RWPE2 (cell line): ENCODE measurements around the gene ATP13A4.

Experiments
- ATAC-seq: fragments of 200-7000 bp; cut with Tn5 transposase; 3 replicates; pipeline ENCODE4 v1.9.1; 2021; ENCODE audit warnings: low read depth
- DNase-seq: peaks from one replicate; pipeline ENCODE4 v3.0.0-alpha.2; 2020; ENCODE audit warnings: low spot score
- H3K27ac ChIP-seq: fragments of 450-650 bp; 2 replicates; pipeline ENCODE4 v1.5.1; 2017; ENCODE audit warnings: mild to moderate bottlenecking; ENCODE audit not compliant: poor library complexity, severe bottlenecking
- H3K27me3 ChIP-seq: fragments of 250-450 bp; sonication (Bioruptor Pico); 2 replicates; pipeline ENCODE4 v1.5.1; 2021; ENCODE audit warnings: mild to moderate bottlenecking, moderate library complexity; ENCODE audit not compliant: insufficient read depth, poor library complexity, severe bottlenecking
- H3K36me3 ChIP-seq: fragments of 250-450 bp; sonication (Bioruptor Pico); 2 replicates; pipeline ENCODE4 v1.5.1; 2020; ENCODE audit warnings: low read depth, mild to moderate bottlenecking, moderate library complexity
- H3K4me1 ChIP-seq: fragments of 250-450 bp; sonication (Bioruptor Pico); 2 replicates; pipeline ENCODE4 v1.5.1; 2021; ENCODE audit warnings: mild to moderate bottlenecking, moderate library complexity; ENCODE audit not compliant: insufficient read depth, poor library complexity, severe bottlenecking
- H3K4me3 ChIP-seq: fragments of 250-450 bp; sonication (Bioruptor Pico); 2 replicates; pipeline ENCODE4 v1.5.1; 2021; ENCODE audit warnings: mild to moderate bottlenecking, moderate library complexity; ENCODE audit not compliant: severe bottlenecking
- H3K9me3 ChIP-seq: fragments of 250-450 bp; sonication (Bioruptor Pico); 2 replicates; pipeline ENCODE4 v1.5.1; 2021; ENCODE audit warnings: mild to moderate bottlenecking, moderate library complexity; ENCODE audit not compliant: severe bottlenecking
- TF ChIP-seq, protein P1 (sequence below): fragments of 450-650 bp; IDR thresholded peaks from one replicate; pipeline ENCODE4 v1.5.1; 2017; ENCODE audit warnings: mild to moderate bottlenecking, moderate library complexity; ENCODE audit not compliant: poor library complexity, severe bottlenecking

Gene ATP13A4

GRCh38 chr3:193593668-193594030 is 39.0 kb upstream of the ATP13A4 start:
- TF ChIP-seq, protein P1, sequence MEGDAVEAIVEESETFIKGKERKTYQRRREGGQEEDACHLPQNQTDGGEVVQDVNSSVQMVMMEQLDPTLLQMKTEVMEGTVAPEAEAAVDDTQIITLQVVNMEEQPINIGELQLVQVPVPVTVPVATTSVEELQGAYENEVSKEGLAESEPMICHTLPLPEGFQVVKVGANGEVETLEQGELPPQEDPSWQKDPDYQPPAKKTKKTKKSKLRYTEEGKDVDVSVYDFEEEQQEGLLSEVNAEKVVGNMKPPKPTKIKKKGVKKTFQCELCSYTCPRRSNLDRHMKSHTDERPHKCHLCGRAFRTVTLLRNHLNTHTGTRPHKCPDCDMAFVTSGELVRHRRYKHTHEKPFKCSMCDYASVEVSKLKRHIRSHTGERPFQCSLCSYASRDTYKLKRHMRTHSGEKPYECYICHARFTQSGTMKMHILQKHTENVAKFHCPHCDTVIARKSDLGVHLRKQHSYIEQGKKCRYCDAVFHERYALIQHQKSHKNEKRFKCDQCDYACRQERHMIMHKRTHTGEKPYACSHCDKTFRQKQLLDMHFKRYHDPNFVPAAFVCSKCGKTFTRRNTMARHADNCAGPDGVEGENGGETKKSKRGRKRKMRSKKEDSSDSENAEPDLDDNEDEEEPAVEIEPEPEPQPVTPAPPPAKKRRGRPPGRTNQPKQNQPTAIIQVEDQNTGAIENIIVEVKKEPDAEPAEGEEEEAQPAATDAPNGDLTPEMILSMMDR: no peak
- peak overlapping the region; percentile 57 for H3K27ac ChIP-seq
- no peak for DNase-seq
- no peak; the same call in none of the 3 replicates for ATAC-seq
- H3K4me1 ChIP-seq: peaks cover 15% of the 10 kb centered on the region
- no peaks in the 10 kb centered on the region for H3K9me3 ChIP-seq
- H3K36me3 ChIP-seq: peaks cover 15% of the 10 kb centered on the region
- no peaks in the 10 kb centered on the region for H3K27me3 ChIP-seq
- H3K4me3 ChIP-seq: peak overlapping the region; percentile 75

- Histone ChIP-seq H3K27me3 (no peaks in the 10 kb centered on the region), H3K4me3 (peak within 1 kb of the TSS; percentile 75), H3K27ac (peak within 1 kb of the TSS; percentile 57), H3K36me3 (peaks cover 11% of the 10 kb centered on the region), H3K9me3 (no peaks in the 10 kb centered on the region), H3K4me1 (peaks cover 15% of the 10 kb centered on the region)
- TF ChIP-seq, protein P1: peak; percentile 36
- ATAC-seq (peak; percentile 91), DNase-seq (peak; percentile 98)
These were observed 38.4 kb upstream of the ATP13A4 start, which contains the start of gene OPA1 for GRCh38 chr3:193592841-193593667. Gene OPA1 (plus strand): TSS chr3:193593208. CDS start chr3:193593378, 170 bp downstream.

DNA sequence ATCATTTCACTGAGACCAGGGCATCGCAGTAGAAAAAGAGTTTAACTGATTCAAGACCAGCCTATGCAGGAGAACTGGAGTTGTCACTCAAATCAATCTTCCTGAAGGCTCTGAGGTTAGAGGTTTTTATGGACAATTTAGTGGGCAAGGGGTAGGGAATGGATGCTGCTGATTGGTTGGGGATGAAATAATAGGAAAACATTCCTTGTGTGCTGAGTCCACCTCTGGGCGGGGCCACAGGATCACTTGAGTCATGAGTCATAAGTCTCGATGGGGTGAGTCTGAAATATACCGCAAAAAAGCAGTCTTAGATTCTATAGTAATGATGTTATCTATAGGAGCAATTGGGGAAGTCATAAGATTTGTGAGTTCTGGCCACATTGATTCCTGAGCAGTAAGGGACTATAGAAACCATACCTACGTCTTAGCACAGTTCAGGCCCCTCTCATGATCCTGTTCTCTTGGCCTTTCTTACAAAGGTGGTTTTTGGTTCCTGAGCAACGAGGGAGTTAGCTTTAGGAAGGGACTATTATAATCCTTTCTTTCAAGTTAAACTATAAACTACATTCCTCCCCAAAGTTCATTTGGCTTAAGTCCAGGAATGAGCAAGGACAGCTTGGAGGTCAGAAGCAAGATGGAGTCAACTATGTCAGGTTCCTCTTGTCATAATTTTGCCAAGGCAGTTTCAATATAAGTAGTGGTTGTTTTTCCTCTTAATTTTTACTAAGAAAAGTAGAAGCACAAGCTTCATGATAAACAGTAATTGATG is 35.6 kb upstream of the ATP13A4 start:
- ATAC-seq (peak; percentile 64), DNase-seq (peak; percentile 78)
- Histone ChIP-seq H3K27ac (peak overlapping the region; percentile 47), H3K4me3 (no peak overlapping the region), H3K36me3 (no peaks in the 10 kb centered on the region), H3K9me3 (no peaks in the 10 kb centered on the region), H3K4me1 (peaks cover 25% of the 10 kb centered on the region), H3K27me3 (no peaks in the 10 kb centered on the region)
- TF ChIP-seq, protein P1: no peak

DNA sequence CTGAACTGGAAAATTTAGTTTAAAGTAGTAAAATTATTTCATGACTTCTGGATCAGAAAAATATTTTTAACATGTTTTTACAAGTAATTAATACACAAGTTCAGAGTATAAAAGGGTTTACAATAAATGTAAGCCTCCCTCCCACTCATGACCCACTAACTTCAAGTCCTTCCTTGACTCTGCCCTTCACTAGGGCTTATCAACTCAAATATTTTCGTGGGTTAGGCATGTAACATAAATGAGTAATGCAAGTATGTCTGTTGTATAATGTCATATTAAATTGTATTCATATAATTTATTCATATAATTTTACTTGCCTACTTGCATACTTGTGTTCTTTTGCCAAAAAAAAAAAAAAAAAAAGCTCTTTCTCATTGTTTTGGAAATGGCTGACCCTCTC is 34.9 kb upstream of the ATP13A4 start:
- ATAC-seq (no peak), DNase-seq (no peak)
- no peaks in the 10 kb centered on the region for H3K36me3 ChIP-seq
- no peaks in the 10 kb centered on the region for H3K9me3 ChIP-seq
- H3K4me3 ChIP-seq: no peak overlapping the region
- peaks cover 23% of the 10 kb centered on the region for H3K4me1 ChIP-seq
- no peaks in the 10 kb centered on the region for H3K27me3 ChIP-seq
- H3K27ac ChIP-seq: peak overlapping the region; percentile 47
- TF ChIP-seq, protein P1: no peak
